ENCODE results near the gene LRRC17.

The LRRC17 gene

GRCh38 chr7:102888561-102889233 is 24.1 kb upstream of the LRRC17 start:
- Histone ChIP-seq H3K9me3 (ENCODE audit: control insufficient read depth, insufficient read depth, low read length) (no peaks in the 10 kb centered on the region), H3K27ac (ENCODE audit: low read length) (no peak overlapping the region), H3K36me3 (ENCODE audit: control insufficient read depth, insufficient read depth, low read length) (no peaks in the 10 kb centered on the region), H3K4me1 (ENCODE audit: control insufficient read depth, insufficient read depth, low read length) (no peaks in the 10 kb centered on the region), H3K4me3 (ENCODE audit: low read length) (no peak overlapping the region), H3K27me3 (ENCODE audit: control insufficient read depth, insufficient read depth, low read length) (no peaks in the 10 kb centered on the region)
- DNase-seq (ENCODE audit: low read depth, low spot score): no peak
- WGBS (ENCODE audit: insufficient coverage, insufficient read length): no CpG with 5 or more reads among the region's 3 CpGs

- Histone ChIP-seq H3K36me3 (ENCODE audit: control insufficient read depth, insufficient read depth, low read length) (no peaks in the 10 kb centered on the region), H3K27ac (ENCODE audit: low read length) (no peak overlapping the region)
Measured at GRCh38 chr7:102889851-102890250, 22.9 kb upstream of the LRRC17 start.

GRCh38 chr7:102890292-102890970 is 22.4 kb upstream of the LRRC17 start:
- no peak for DNase-seq (ENCODE audit: low read depth, low spot score)
- no CpG with 5 or more reads among the region's 2 CpGs for WGBS (ENCODE audit: insufficient coverage, insufficient read length)
- no peaks in the 10 kb centered on the region for H3K4me1 ChIP-seq (ENCODE audit: control insufficient read depth, insufficient read depth, low read length)
- H3K9me3 ChIP-seq (ENCODE audit: control insufficient read depth, insufficient read depth, low read length): no peaks in the 10 kb centered on the region
- H3K4me3 ChIP-seq (ENCODE audit: low read length): no peak overlapping the region
- H3K36me3 ChIP-seq (ENCODE audit: control insufficient read depth, insufficient read depth, low read length): no peaks in the 10 kb centered on the region
- no peaks in the 10 kb centered on the region for H3K27me3 ChIP-seq (ENCODE audit: control insufficient read depth, insufficient read depth, low read length)
- no peak overlapping the region for H3K27ac ChIP-seq (ENCODE audit: low read length)

More at GRCh38 chr7:102889851-102890250, 22.9 kb upstream of the LRRC17 start:
- H3K4me1 ChIP-seq (ENCODE audit: control insufficient read depth, insufficient read depth, low read length): no peaks in the 10 kb centered on the region
- no peaks in the 10 kb centered on the region for H3K27me3 ChIP-seq (ENCODE audit: control insufficient read depth, insufficient read depth, low read length)
- H3K4me3 ChIP-seq (ENCODE audit: low read length): no peak overlapping the region
- WGBS (ENCODE audit: insufficient coverage, insufficient read length): 100% methylated on average over 1 of the region's 2 CpGs
- H3K9me3 ChIP-seq (ENCODE audit: control insufficient read depth, insufficient read depth, low read length): no peaks in the 10 kb centered on the region
- no peak for DNase-seq (ENCODE audit: low read depth, low spot score)

DNA sequence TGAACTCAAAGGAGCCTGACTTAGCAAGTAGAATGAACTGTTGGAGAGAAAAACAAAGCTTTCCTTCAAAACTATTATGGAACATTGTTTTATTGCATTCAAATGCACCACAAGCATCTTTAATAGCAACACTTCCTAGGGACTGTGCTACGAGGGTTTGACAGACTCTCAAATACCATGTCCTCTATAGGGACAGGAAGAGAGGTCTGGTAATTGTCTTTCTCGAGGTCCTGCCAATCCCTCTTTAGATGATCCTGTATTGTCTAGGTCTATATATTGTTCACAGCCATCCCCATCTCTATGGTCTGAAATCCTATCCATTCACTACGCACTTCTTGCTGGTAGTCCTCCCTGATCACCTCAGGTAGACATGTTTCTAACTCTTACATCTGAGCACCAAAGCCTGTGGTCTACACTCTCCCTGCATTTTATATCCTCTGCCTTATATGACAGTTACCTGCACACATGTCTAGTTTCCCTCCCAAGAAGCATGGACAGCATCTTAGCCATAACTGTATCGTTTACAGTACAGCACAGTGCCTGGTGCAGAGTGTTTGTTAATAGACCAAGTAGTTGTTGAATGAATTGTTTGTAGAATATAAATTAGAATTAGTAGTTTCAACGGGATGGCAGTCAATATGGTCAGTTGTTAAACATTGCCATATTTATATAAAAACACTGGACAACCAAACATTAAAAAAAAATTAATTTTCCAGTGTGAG is 21.7 kb upstream of the LRRC17 start:
- Histone ChIP-seq H3K27ac (ENCODE audit: low read length) (no peak overlapping the region), H3K9me3 (ENCODE audit: control insufficient read depth, insufficient read depth, low read length) (no peaks in the 10 kb centered on the region), H3K36me3 (ENCODE audit: control insufficient read depth, insufficient read depth, low read length) (no peaks in the 10 kb centered on the region), H3K27me3 (ENCODE audit: control insufficient read depth, insufficient read depth, low read length) (no peaks in the 10 kb centered on the region), H3K4me1 (ENCODE audit: control insufficient read depth, insufficient read depth, low read length) (no peaks in the 10 kb centered on the region), H3K4me3 (ENCODE audit: low read length) (no peak overlapping the region)
- no peak for DNase-seq (ENCODE audit: low read depth, low spot score)
- 100% methylated on average over 1 of the region's 5 CpGs for WGBS (ENCODE audit: insufficient coverage, insufficient read length)

- H3K4me3 ChIP-seq (ENCODE audit: low read length): no peak overlapping the region
- no peaks in the 10 kb centered on the region for H3K4me1 ChIP-seq (ENCODE audit: control insufficient read depth, insufficient read depth, low read length)
- no peaks in the 10 kb centered on the region for H3K36me3 ChIP-seq (ENCODE audit: control insufficient read depth, insufficient read depth, low read length)
- H3K27ac ChIP-seq (ENCODE audit: low read length): no peak overlapping the region
- H3K27me3 ChIP-seq (ENCODE audit: control insufficient read depth, insufficient read depth, low read length): no peaks in the 10 kb centered on the region
- DNase-seq (ENCODE audit: low read depth, low spot score): no peak
- no peaks in the 10 kb centered on the region for H3K9me3 ChIP-seq (ENCODE audit: control insufficient read depth, insufficient read depth, low read length)
- WGBS (ENCODE audit: insufficient coverage, insufficient read length): no CpG with 5 or more reads among the region's 1 CpG
Measured at GRCh38 chr7:102891693-102892261, 21.0 kb upstream of the LRRC17 start.

- no CpG with 5 or more reads among the region's 1 CpG for WGBS (ENCODE audit: insufficient coverage, insufficient read length)
- Histone ChIP-seq H3K27me3 (ENCODE audit: control insufficient read depth, insufficient read depth, low read length) (no peaks in the 10 kb centered on the region), H3K9me3 (ENCODE audit: control insufficient read depth, insufficient read depth, low read length) (no peaks in the 10 kb centered on the region), H3K36me3 (ENCODE audit: control insufficient read depth, insufficient read depth, low read length) (no peaks in the 10 kb centered on the region), H3K4me3 (ENCODE audit: low read length) (no peak overlapping the region), H3K27ac (ENCODE audit: low read length) (no peak overlapping the region), H3K4me1 (ENCODE audit: control insufficient read depth, insufficient read depth, low read length) (no peaks in the 10 kb centered on the region)
- no peak for DNase-seq (ENCODE audit: low read depth, low spot score)
Measured at GRCh38 chr7:102892631-102893278, 20.0 kb upstream of the LRRC17 start.

- Histone ChIP-seq H3K9me3 (ENCODE audit: control insufficient read depth, insufficient read depth, low read length) (no peaks in the 10 kb centered on the region), H3K4me1 (ENCODE audit: control insufficient read depth, insufficient read depth, low read length) (no peaks in the 10 kb centered on the region), H3K4me3 (ENCODE audit: low read length) (no peak overlapping the region), H3K36me3 (ENCODE audit: control insufficient read depth, insufficient read depth, low read length) (no peaks in the 10 kb centered on the region), H3K27ac (ENCODE audit: low read length) (no peak overlapping the region), H3K27me3 (ENCODE audit: control insufficient read depth, insufficient read depth, low read length) (no peaks in the 10 kb centered on the region)
- DNase-seq (ENCODE audit: low read depth, low spot score): no peak
- no CpG with 5 or more reads among the region's 3 CpGs for WGBS (ENCODE audit: insufficient coverage, insufficient read length)
Measured at GRCh38 chr7:102895602-102896001, 17.2 kb upstream of the LRRC17 start.

- H3K27ac ChIP-seq (ENCODE audit: low read length): no peak overlapping the region
- no peak overlapping the region for H3K4me3 ChIP-seq (ENCODE audit: low read length)
- H3K9me3 ChIP-seq (ENCODE audit: control insufficient read depth, insufficient read depth, low read length): no peaks in the 10 kb centered on the region
- H3K4me1 ChIP-seq (ENCODE audit: control insufficient read depth, insufficient read depth, low read length): no peaks in the 10 kb centered on the region
- DNase-seq (ENCODE audit: low read depth, low spot score): no peak
- no peaks in the 10 kb centered on the region for H3K36me3 ChIP-seq (ENCODE audit: control insufficient read depth, insufficient read depth, low read length)
- no peaks in the 10 kb centered on the region for H3K27me3 ChIP-seq (ENCODE audit: control insufficient read depth, insufficient read depth, low read length)
Measured at GRCh38 chr7:102896585-102896984, 16.2 kb upstream of the LRRC17 start.

- no peak overlapping the region for H3K27ac ChIP-seq (ENCODE audit: low read length)
- 100% methylated on average over 1 of the region's 2 CpGs for WGBS (ENCODE audit: insufficient coverage, insufficient read length)
- H3K9me3 ChIP-seq (ENCODE audit: control insufficient read depth, insufficient read depth, low read length): no peaks in the 10 kb centered on the region
- no peak for DNase-seq (ENCODE audit: low read depth, low spot score)
- no peaks in the 10 kb centered on the region for H3K4me1 ChIP-seq (ENCODE audit: control insufficient read depth, insufficient read depth, low read length)
- H3K36me3 ChIP-seq (ENCODE audit: control insufficient read depth, insufficient read depth, low read length): no peaks in the 10 kb centered on the region
- no peak overlapping the region for H3K4me3 ChIP-seq (ENCODE audit: low read length)
- no peaks in the 10 kb centered on the region for H3K27me3 ChIP-seq (ENCODE audit: control insufficient read depth, insufficient read depth, low read length)
Measured at GRCh38 chr7:102897211-102897631, 15.6 kb upstream of the LRRC17 start.

- WGBS (ENCODE audit: insufficient coverage, insufficient read length): no CpG with 5 or more reads among the region's 5 CpGs
- no peak overlapping the region for H3K4me3 ChIP-seq (ENCODE audit: low read length)
- no peaks in the 10 kb centered on the region for H3K36me3 ChIP-seq (ENCODE audit: control insufficient read depth, insufficient read depth, low read length)
- no peak for DNase-seq (ENCODE audit: low read depth, low spot score)
- H3K27ac ChIP-seq (ENCODE audit: low read length): no peak overlapping the region
- H3K9me3 ChIP-seq (ENCODE audit: control insufficient read depth, insufficient read depth, low read length): no peaks in the 10 kb centered on the region
- H3K4me1 ChIP-seq (ENCODE audit: control insufficient read depth, insufficient read depth, low read length): no peaks in the 10 kb centered on the region
- H3K27me3 ChIP-seq (ENCODE audit: control insufficient read depth, insufficient read depth, low read length): no peaks in the 10 kb centered on the region
Measured at GRCh38 chr7:102897856-102898531, 14.8 kb upstream of the LRRC17 start.
